Activated CD8-positive, alpha-beta T cell treated with anti-CD3 and anti-CD28 coated beads for 36 hours (primary cell): ENCODE results near the gene ERAL1. TPM values are rescaled to one million over a fixed set of nuclear protein-coding genes. Genes with fewer than 3 reads are reported as not detected.

Source experiments
- ATAC-seq: fragments of 200-7000 bp; cut with Tn5 transposase; one replicate; pipeline ENCODE4 v1.10.0; 2021; ENCODE audit warnings: mild to moderate bottlenecking, moderate library complexity
- CTCF ChIA-PET: fragments of 350-600 bp; sonication (Branson Sonifier 250); formaldehyde crosslinking; loops from one replicate; lab custom pipeline; 2021; ENCODE audit warnings: antibody characterized with exemption; lab: Charles Lee
- POLR2A ChIA-PET: fragments of 350-600 bp; sonication (Branson Sonifier 250); formaldehyde crosslinking; loops from one replicate; lab custom pipeline; 2021; ENCODE audit warnings: antibody characterized with exemption; lab: Charles Lee
- DNase-seq: peaks from one replicate; pipeline ENCODE4 v3.0.0-alpha.2; 2020
- H3K27ac Mint-ChIP-seq: one replicate; pipeline ENCODE4 v1.8.0; 2021; ENCODE audit warnings: mild to moderate bottlenecking, mixed read lengths
- H3K27me3 Mint-ChIP-seq: one replicate; pipeline ENCODE4 v1.8.0; 2021; ENCODE audit warnings: mixed read lengths
- H3K36me3 Mint-ChIP-seq: one replicate; pipeline ENCODE4 v1.8.0; 2021; ENCODE audit warnings: low read depth, mixed read lengths
- H3K4me1 Mint-ChIP-seq: one replicate; pipeline ENCODE4 v1.8.0; 2021; ENCODE audit warnings: low read depth, mixed read lengths
- H3K4me3 Mint-ChIP-seq: one replicate; pipeline ENCODE4 v1.8.0; 2021; ENCODE audit warnings: mild to moderate bottlenecking, moderate library complexity, mixed read lengths
- H3K9me3 Mint-ChIP-seq: one replicate; pipeline ENCODE4 v1.8.0; 2021; ENCODE audit warnings: mixed read lengths
- CTCF ChIP-seq: fragments of 200-600 bp; IDR thresholded peaks from one replicate; pipeline ENCODE4 v1.8.0; 2022; ENCODE audit warnings: antibody characterized with exemption, mild to moderate bottlenecking
- intact Hi-C: fragments of 100-400 bp; cut with micrococcal nuclease; formaldehyde crosslinking; loops from one replicate; pipeline ENCODE4 v1.10.0; 2022
- total RNA-seq, 2 experiments: library from RNA; stranded (reverse); gene quantifications; one replicate each; pipeline ENCODE4 v1.2.3, GENCODE V29; 2021

Gene ERAL1
- total RNA-seq, 2 experiments from 2014 or later: 58.2 to 60.0 TPM

GRCh38 chr17:28895794-28896447, 41.1 kb downstream of the ERAL1 start:
- ATAC-seq (no peak), DNase-seq (no peak)
- Mint-ChIP-seq H3K27ac (peak overlapping the region; percentile 93), H3K27me3 (no peaks in the 10 kb centered on the region), H3K36me3 (peaks cover 46% of the 10 kb centered on the region), H3K9me3 (no peaks in the 10 kb centered on the region), H3K4me3 (peak overlapping the region; percentile 94), H3K4me1 (peaks cover 68% of the 10 kb centered on the region)
- ChIA-PET CTCF (interaction anchor here (0.9 to 9.3 kb wide), 8 partner anchors 20 to 169 kb away, joined by 3 to 61 read pairs (median 6); no protein-coding TSS in a partner anchor), POLR2A (interaction anchor here (0.7 to 1.7 kb wide), 6 partner anchors 29 to 176 kb away, joined by 3 to 5 read pairs (median 3); partner anchors contain the start of gene RPL23A)
- TF ChIP-seq CTCF: no peak
- intact Hi-C loops: no loop called here

- POLR2A ChIA-PET: interaction anchor here (0.7 to 1.7 kb wide), 5 partner anchors 29 to 177 kb away, joined by 3 to 5 read pairs (median 3); partner anchors contain the start of gene RPL23A
- H3K36me3 Mint-ChIP-seq: peaks cover 44% of the 10 kb centered on the region
Observed at GRCh38 chr17:28896491-28896883, 41.7 kb downstream of the ERAL1 start.

GRCh38 chr17:28896884-28897768, 42.3 kb downstream of the ERAL1 start, which contains the start of gene FLOT2:
Gene FLOT2 (minus strand): TSS chr17:28897733. CDS start chr17:28897574, 159 bp downstream.
- intact Hi-C loops: no loop called here
- ATAC-seq (peak; percentile 66), DNase-seq (peak; percentile 83)
- Mint-ChIP-seq H3K27ac (peak within 1 kb of the TSS; percentile 93), H3K36me3 (peaks cover 47% of the 10 kb centered on the region), H3K9me3 (no peaks in the 10 kb centered on the region), H3K4me1 (peaks cover 64% of the 10 kb centered on the region), H3K4me3 (peak within 1 kb of the TSS; percentile 94), H3K27me3 (no peaks in the 10 kb centered on the region)
- CTCF ChIA-PET: interaction anchor here (1.0 to 9.3 kb wide), 9 partner anchors 12 to 170 kb away, joined by 3 to 61 read pairs (median 5); partner anchors contain the start of gene TLCD1
- peak; percentile 38 for TF ChIP-seq CTCF
- POLR2A ChIA-PET: interaction anchor here (0.9 to 2.2 kb wide), 12 partner anchors 10 to 177 kb away, joined by 3 to 12 read pairs (median 4); partner anchors contain the start of gene RPL23A

More at GRCh38 chr17:28896491-28896883, 41.7 kb downstream of the ERAL1 start:
- H3K27me3 Mint-ChIP-seq: no peaks in the 10 kb centered on the region
- peak overlapping the region; percentile 94 for H3K4me3 Mint-ChIP-seq
- peaks cover 64% of the 10 kb centered on the region for H3K4me1 Mint-ChIP-seq
- no peaks in the 10 kb centered on the region for H3K9me3 Mint-ChIP-seq
- DNase-seq (no peak), ATAC-seq (peak; percentile 1)
- intact Hi-C loops: no loop called here
- CTCF ChIA-PET: interaction anchor here (0.9 to 9.3 kb wide), 7 partner anchors 20 to 169 kb away, joined by 3 to 61 read pairs (median 5); no protein-coding TSS in a partner anchor
- peak overlapping the region; percentile 93 for H3K27ac Mint-ChIP-seq
- no peak for TF ChIP-seq CTCF

GRCh38 chr17:28897769-28898526, 43.1 kb downstream of the ERAL1 start:
- DNase-seq (peak; percentile 58), ATAC-seq (peak; percentile 20)
- peaks cover 44% of the 10 kb centered on the region for H3K36me3 Mint-ChIP-seq
- intact Hi-C loops: no loop called here
- peaks cover 59% of the 10 kb centered on the region for H3K4me1 Mint-ChIP-seq
- POLR2A ChIA-PET: interaction anchor here (0.9 to 2.2 kb wide), 13 partner anchors 9 to 178 kb away, joined by 3 to 12 read pairs (median 5); partner anchors contain the start of gene RPL23A
- peak overlapping the region; percentile 93 for H3K27ac Mint-ChIP-seq
- CTCF ChIA-PET: interaction anchor here (0.8 to 9.3 kb wide), 12 partner anchors 11 to 171 kb away, joined by 3 to 61 read pairs (median 5); partner anchors contain the start of gene TLCD1
- peak overlapping the region; percentile 94 for H3K4me3 Mint-ChIP-seq
- TF ChIP-seq CTCF: no peak
- no peaks in the 10 kb centered on the region for H3K9me3 Mint-ChIP-seq
- no peaks in the 10 kb centered on the region for H3K27me3 Mint-ChIP-seq
